ENCODE data around the gene TBC1D22B.
"Not testable (repeated sequence)": the region's sequence is repeated elsewhere in the genome, so short reads cannot be mapped to it uniquely, and the experiment has no call there.

Gene TBC1D22B

DNA sequence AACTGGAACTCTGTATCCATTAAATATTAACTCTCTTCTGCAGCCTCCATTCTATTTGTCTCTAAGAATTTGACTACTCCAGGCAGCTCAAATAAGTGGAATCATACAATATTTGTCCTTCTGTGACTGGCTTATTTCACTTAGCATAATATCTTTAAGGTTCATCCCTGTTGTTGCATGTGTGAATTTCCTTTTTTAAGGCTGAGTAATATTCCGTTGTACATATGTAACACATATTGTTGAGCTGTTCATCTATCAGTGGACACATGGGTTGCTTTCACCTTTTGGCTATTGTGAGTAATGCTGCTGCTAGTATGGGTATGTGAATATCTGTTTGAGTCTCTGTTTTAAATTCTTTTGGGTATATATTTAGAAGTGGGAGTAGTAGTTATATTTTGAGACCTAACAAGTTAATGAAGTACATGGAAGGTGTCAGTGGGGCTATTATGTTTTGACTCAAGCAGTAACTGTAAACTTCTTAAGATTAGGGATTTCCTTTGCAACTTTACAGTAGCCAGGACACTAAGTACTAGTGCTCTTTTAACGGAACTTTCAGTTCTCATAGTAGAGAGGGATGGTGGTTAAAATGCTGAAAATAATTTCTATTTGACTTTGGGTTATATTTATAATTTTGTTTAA is 30.1 kb downstream of the TBC1D22B start:
- no peaks in the 10 kb centered on the region for H3K9me3 ChIP-seq
- no peak for DNase-seq
- no peak overlapping the region for H3K4me3 ChIP-seq (ENCODE audit: low read depth, low read length)
- no peak for TF ChIP-seq CTCF (IDR thresholded peaks at IDR 0.05; ENCODE audit: low read depth, low read length)
- H3K36me3 ChIP-seq: peaks cover 44% of the 10 kb centered on the region
- no peaks in the 10 kb centered on the region; the same call in 1 of the 2 replicates for H3K4me1 ChIP-seq
- no peaks in the 10 kb centered on the region for H3K27me3 ChIP-seq

DNA sequence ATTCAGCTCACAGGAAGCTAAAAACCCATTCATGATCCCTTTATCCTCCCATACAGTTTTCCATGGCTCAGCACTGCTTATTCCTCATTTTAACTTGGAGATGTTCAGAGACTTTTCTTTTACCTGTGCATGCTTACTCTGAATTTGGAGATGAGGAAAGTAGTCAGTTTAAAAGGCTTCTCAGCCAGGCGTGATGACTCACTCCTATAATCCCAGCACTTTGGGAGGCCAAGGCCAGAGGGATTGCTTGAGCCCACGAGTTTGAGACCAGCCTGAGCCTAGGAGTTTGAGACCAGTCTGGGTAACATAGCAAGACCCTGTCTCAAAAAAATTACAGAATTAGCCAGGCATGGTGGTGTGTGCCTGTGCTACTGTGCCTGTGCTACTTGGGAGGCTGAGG is 30.7 kb downstream of the TBC1D22B start:
- no peaks in the 10 kb centered on the region for H3K27me3 ChIP-seq
- H3K36me3 ChIP-seq: peaks cover 43% of the 10 kb centered on the region
- no peak overlapping the region for H3K4me3 ChIP-seq (ENCODE audit: low read depth, low read length)
- no peak for DNase-seq
- no peak for TF ChIP-seq CTCF (IDR thresholded peaks at IDR 0.05; ENCODE audit: low read depth, low read length)
- no peaks in the 10 kb centered on the region for H3K9me3 ChIP-seq
- no peaks in the 10 kb centered on the region; the same call in 1 of the 2 replicates for H3K4me1 ChIP-seq

DNA sequence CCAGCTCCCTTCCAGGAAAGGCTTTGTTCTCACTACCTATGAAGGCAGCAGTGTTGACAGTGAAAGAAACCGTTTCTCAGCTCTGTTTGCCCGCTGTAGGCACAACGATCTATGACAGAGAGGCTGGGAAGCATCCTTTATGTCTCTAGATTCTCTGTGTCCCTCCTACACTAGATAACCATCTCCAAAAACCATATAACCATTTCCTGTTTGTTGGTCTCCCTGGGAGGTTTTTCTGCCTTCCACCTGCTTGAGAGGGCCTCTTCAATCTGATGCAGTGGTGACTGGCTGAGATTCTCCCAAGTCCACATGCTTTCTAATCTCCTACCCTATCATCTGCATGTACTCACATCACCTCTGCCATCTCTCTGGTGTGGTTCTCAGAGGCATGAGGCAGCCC is 32.4 kb downstream of the TBC1D22B start:
- no peaks in the 10 kb centered on the region; the same call in 1 of the 2 replicates for H3K4me1 ChIP-seq
- H3K27me3 ChIP-seq: no peaks in the 10 kb centered on the region
- H3K36me3 ChIP-seq: peaks cover 29% of the 10 kb centered on the region
- no peak for DNase-seq
- H3K4me3 ChIP-seq (ENCODE audit: low read depth, low read length): no peak overlapping the region
- TF ChIP-seq CTCF (IDR thresholded peaks at IDR 0.05; ENCODE audit: low read depth, low read length): no peak
- no peaks in the 10 kb centered on the region for H3K9me3 ChIP-seq

DNA sequence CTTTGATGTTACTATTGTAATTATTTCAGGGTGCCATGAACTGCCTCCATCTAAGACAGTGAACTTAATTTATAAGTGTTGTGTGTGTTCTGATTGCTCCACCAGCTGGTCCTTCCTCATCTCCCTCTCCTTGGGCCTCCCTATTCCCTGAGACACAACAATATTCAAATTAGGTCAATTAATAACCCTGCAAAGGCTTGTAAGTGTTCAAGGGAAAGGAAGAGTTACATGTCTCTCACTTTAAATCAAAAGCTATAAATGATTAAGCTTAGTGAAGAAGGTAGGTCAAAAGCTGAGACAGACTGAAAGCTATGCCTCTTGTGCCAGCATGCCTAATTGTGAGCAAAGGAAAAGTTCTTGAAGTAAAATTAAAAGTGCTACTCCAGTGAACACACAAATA is 35.9 kb downstream of the TBC1D22B start:
- Histone ChIP-seq H3K4me3 (ENCODE audit: low read depth, low read length) (no peak overlapping the region), H3K4me1 (no peaks in the 10 kb centered on the region), H3K27me3 (no peaks in the 10 kb centered on the region), H3K36me3 (peaks cover 19% of the 10 kb centered on the region), H3K9me3 (no peaks in the 10 kb centered on the region)
- no peak for DNase-seq
- TF ChIP-seq CTCF (IDR thresholded peaks at IDR 0.05; ENCODE audit: low read depth, low read length): no peak

- not testable (repeated sequence) for H3K9me3 ChIP-seq
- H3K36me3 ChIP-seq: peaks cover 13% of the 10 kb centered on the region
Observed at GRCh38 chr6:37297637-37298036, 40.1 kb downstream of the TBC1D22B start.

GRCh38 chr6:37298958-37299357 is 41.4 kb downstream of the TBC1D22B start:
- Histone ChIP-seq H3K36me3 (peaks cover 12% of the 10 kb centered on the region), H3K4me3 (ENCODE audit: low read depth, low read length) (no peak overlapping the region)

More at GRCh38 chr6:37297637-37298036, 40.1 kb downstream of the TBC1D22B start:
- H3K27me3 ChIP-seq; H3K4me1 ChIP-seq; DNase-seq; H3K4me3 ChIP-seq (ENCODE audit: low read depth, low read length): not testable (repeated sequence)

More at GRCh38 chr6:37298958-37299357, 41.4 kb downstream of the TBC1D22B start:
- no peaks in the 10 kb centered on the region for H3K9me3 ChIP-seq
- no peaks in the 10 kb centered on the region; the same call in 1 of the 2 replicates for H3K4me1 ChIP-seq
- no peak for TF ChIP-seq CTCF (IDR thresholded peaks at IDR 0.05; ENCODE audit: low read depth, low read length)
- no peaks in the 10 kb centered on the region for H3K27me3 ChIP-seq
- DNase-seq: no peak

Data from BE2C (cell line).